Erythroblast (primary cell): ENCODE results near the gene TCEAL4.
"Not testable (repeated sequence)": the region's sequence is repeated elsewhere in the genome, so short reads cannot be mapped to it uniquely, and the experiment has no call there.

ENCODE experiments used
- DNase-seq, 2 experiments: peaks; one replicate each; lab custom pipeline; 2025; lab: John Stamatoyannopoulos, UW
- GATA1 ChIP-seq: IDR thresholded peaks from 2 replicates; pipeline ENCODE4 v1.6.1; 2011; ENCODE audit warnings: low read depth, mild to moderate bottlenecking, control low read depth, low read length, moderate library complexity
- POLR2A ChIP-seq: IDR thresholded peaks from 2 replicates; pipeline ENCODE4 v1.6.1; 2011; ENCODE audit warnings: mild to moderate bottlenecking, low read length

The TCEAL4 gene

GRCh38 chrX:103562801-103563200 is 22.5 kb upstream of the TCEAL4 start:
- TF ChIP-seq GATA1: no peak
- TF ChIP-seq POLR2A: no peak
- DNase-seq: no peak

- TF ChIP-seq POLR2A: no peak
- DNase-seq: no peak
These were observed 20.1 kb upstream of the TCEAL4 start for GRCh38 chrX:103565197-103565596.

- no peak for TF ChIP-seq POLR2A
- no peak for TF ChIP-seq GATA1
- DNase-seq: no peak
These were observed 19.6 kb upstream of the TCEAL4 start for GRCh38 chrX:103565752-103566151.

- DNase-seq: no peak
- TF ChIP-seq POLR2A (no peak), GATA1 (no peak)
These were observed 14.2 kb upstream of the TCEAL4 start for GRCh38 chrX:103571121-103571520.

- no peak for DNase-seq
- TF ChIP-seq POLR2A (no peak), GATA1 (no peak)
These were observed 13.6 kb upstream of the TCEAL4 start for GRCh38 chrX:103571726-103572125.

DNA sequence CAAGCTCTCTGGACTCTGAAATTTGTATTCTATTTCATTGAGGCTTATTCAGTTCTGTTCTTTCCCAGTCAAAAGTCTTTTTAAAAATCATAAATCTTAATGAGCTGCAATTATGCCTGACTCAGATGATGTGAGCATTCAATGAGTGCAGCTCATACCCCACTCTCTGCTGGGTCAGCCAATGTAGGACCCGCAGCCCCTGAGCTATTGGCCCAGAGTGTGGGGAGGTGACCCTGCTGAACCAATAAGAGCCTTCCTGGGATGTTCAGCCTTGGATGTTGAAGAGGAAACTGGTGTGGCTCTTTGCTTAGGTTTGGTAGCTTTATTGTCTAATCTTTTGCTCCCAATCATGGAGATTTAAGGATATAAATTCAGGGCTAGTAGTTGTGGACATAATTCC is 12.1 kb upstream of the TCEAL4 start:
- DNase-seq: no peak
- TF ChIP-seq POLR2A: no peak
- TF ChIP-seq GATA1: no peak

- TF ChIP-seq GATA1: no peak
- no peak for TF ChIP-seq POLR2A
- DNase-seq: no peak
These were observed 719 bp upstream of the TCEAL4 start for GRCh38 chrX:103584596-103584995.

DNA sequence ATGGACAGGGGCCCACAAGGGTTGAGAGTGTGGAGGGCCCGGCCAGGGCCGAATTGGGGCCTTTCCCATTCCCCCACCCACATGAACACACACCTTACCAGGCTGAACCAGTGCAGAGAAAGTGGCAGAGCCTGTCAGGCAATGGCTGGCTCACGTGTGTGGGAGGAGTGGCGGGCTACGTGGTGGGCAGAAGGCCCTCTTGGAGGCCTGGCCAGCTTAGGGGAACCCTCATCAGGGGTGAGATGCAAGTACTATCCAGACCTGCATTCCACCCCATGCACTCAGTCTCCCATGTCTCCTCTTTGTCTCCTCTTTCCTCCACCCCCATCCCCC is 965 bp downstream of the TCEAL4 start:
- no peak for DNase-seq
- TF ChIP-seq GATA1 (no peak), POLR2A (no peak)

DNA sequence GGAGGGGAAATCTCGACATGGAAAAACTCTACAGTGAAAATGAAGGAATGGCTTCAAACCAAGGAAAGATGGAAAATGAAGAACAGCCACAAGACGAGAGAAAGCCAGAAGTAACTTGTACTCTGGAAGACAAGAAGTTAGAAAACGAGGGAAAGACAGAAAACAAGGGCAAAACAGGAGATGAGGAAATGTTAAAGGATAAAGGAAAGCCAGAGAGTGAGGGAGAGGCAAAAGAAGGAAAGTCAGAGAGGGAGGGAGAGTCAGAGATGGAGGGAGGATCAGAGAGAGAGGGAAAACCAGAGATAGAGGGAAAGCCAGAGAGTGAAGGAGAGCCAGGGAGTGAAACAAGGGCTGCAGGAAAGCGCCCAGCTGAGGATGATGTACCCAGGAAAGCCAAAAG is 1.3 kb downstream of the TCEAL4 start:
- no peak for DNase-seq
- no peak for TF ChIP-seq GATA1
- no peak for TF ChIP-seq POLR2A

DNA sequence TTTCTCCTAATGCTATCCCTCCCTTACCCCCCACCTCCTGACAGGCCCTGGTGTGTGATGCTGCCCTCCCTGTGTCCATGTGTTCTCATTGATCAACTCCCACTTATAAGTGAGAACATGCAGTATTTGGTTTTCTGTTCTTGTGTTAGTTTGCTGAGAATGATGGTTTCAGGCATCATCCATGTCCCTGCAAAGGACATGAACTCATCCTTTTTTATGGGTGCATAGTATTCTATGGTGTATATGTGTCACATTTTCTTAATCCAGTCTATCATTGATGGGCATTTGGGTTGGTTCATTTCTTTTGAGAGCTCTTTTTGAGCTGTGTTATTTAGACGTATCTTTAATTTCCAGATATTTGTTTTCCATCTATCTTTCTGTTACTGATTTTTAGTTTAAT is 7.0 kb downstream of the TCEAL4 start:
- DNase-seq: not testable (repeated sequence)

- DNase-seq: not testable (repeated sequence)
These were observed 9.9 kb downstream of the TCEAL4 start for GRCh38 chrX:103595202-103595601.

GRCh38 chrX:103607364-103608305 is 22.3 kb downstream of the TCEAL4 start, which contains the start of gene TCEAL3:
Gene TCEAL3 (plus strand): TSS chrX:103607963. CDS start chrX:103609065, 1,102 bp downstream.
- no peak for TF ChIP-seq POLR2A
- no peak for TF ChIP-seq GATA1
- peak; percentile 27 to 30 for DNase-seq

GRCh38 chrX:103608306-103608963 is 23.1 kb downstream of the TCEAL4 start:
- no peak for DNase-seq
- TF ChIP-seq GATA1: no peak
- no peak for TF ChIP-seq POLR2A

DNA sequence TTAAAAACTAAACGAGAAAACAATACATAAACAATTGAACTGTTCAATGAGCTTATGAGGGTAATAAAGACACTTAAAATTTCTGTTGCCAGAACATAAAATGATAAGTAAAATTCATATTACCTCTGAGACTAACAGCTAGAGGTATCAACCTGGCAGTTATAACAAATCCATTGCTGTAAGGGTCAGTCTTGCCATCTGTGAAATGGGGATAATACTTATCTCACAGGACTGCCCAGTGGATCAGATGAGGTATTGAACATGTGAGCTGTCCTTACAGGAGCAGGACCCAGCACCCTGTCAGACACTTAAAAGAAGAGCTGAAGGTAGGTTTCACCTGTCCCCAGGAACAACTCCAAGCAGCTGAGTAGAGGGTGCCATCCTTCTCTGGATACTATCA is 25.0 kb downstream of the TCEAL4 start:
- no peak for TF ChIP-seq GATA1
- TF ChIP-seq POLR2A: no peak
- DNase-seq: no peak
